Upper lobe of left lung (tissue), 6 donors: ENCODE results near the gene ULK1. TPM values are rescaled to one million over a fixed set of nuclear protein-coding genes. Genes with fewer than 3 reads are reported as not detected.
A peak's percentile ranks its signal among the peaks of the same experiment; 100 is the strongest.

ENCODE experiments used
- ATAC-seq, 2 donors: fragments of 200-7000 bp; cut with Tn5 transposase; one replicate each; pipeline ENCODE4 v1.9.1; 2022; ENCODE audit warnings: mild to moderate bottlenecking in 2 of 2, moderate library complexity in 2 of 2; ENCODE audit not compliant: low FRiP score in 2 of 2
- DNase-seq, 2 donors: peaks; one replicate each; pipeline ENCODE4 v3.0.0-alpha.2; 2019 to 2020
- H3K27ac ChIP-seq, 4 donors: fragments of 200-600 bp; sonication (generic); one replicate each; pipeline ENCODE4 v1.5.1; 2016 to 2019
- H3K27me3 ChIP-seq, 4 donors: fragments of 200-600 bp; sonication (generic); one replicate each; pipeline ENCODE4 v1.5.1; 2017 to 2019
- H3K36me3 ChIP-seq, 4 donors: fragments of 200-600 bp; sonication (generic); one replicate each; pipeline ENCODE4 v1.5.1; 2016 to 2019
- H3K4me1 ChIP-seq, 4 donors: fragments of 200-600 bp; sonication (generic); one replicate each; pipeline ENCODE4 v1.5.1; 2018 to 2019
- H3K4me3 ChIP-seq, 4 donors: fragments of 200-600 bp; sonication (generic); one replicate each; pipeline ENCODE4 v1.5.1; 2017 to 2019; ENCODE audit warnings: mild to moderate bottlenecking in 2 of 4, moderate library complexity in 1 of 4
- H3K9me3 ChIP-seq, 4 donors: fragments of 200-600 bp; sonication (generic); one replicate each; pipeline ENCODE4 v1.5.1; 2018 to 2019
- CTCF ChIP-seq, 6 experiments: fragments of 450-650 bp in 4 of 6; fragments of 200-600 bp in 2 of 6; sonication (generic) in 2 of 6; IDR thresholded peaks; one replicate each; pipeline ENCODE4 v1.5.1; 2016 to 2019; ENCODE audit warnings: antibody characterized with exemption in 6 of 6
- EP300 ChIP-seq, 4 donors: sonication (generic); formaldehyde crosslinking; IDR thresholded peaks; one replicate each; pipeline ENCODE4 v1.5.1; 2017; ENCODE audit warnings: antibody characterized with exemption in 4 of 4, control low read depth in 2 of 4
- POLR2A ChIP-seq, 4 donors: fragments of 450-650 bp; IDR thresholded peaks; one replicate each; pipeline ENCODE4 v1.5.1; 2016 to 2017; ENCODE audit warnings: antibody characterized with exemption in 4 of 4, mild to moderate bottlenecking in 2 of 4
- POLR2AphosphoS5 ChIP-seq, 2 donors: sonication (generic); formaldehyde crosslinking; IDR thresholded peaks; one replicate each; pipeline ENCODE4 v1.5.1; 2017; ENCODE audit warnings: antibody characterized with exemption in 2 of 2
- WGBS, 2 donors: methylation state at CpG; one replicate each; pipeline ENCODE4 v1.1.5; 2017 to 2018; 5-methylcytosine and 5-hydroxymethylcytosine counted together
- total RNA-seq, 6 donors: library from RNA; depleted of rRNA in 4 of 6; stranded (reverse); fragments of >200 nt in 4 of 6; gene quantifications; one replicate each; pipeline versions ENCODE4 v1.1.0 to v1.2.1, GENCODE V29; 2016 to 2021
- donor health status: DM: no; HTN: no; CAD: no; lungs with moderate emphysema.
- donor health status: DM: no; HTN: yes; CAD: no; lungs with severe emphysema.

Gene ULK1
- total RNA-seq, 6 donors from 2014 or later: 6.8 to 93.2 (median 40.7) TPM

GRCh38 chr12:131908092-131909080, 14.0 kb downstream of the ULK1 start:
- Histone ChIP-seq H3K9me3 (no peaks in the 10 kb centered on the region), H3K27ac (no peak overlapping the region), H3K4me1 (peaks cover 7 to 16% (median 11%) of the 10 kb centered on the region in 4 donors), H3K36me3 (peaks cover 33 to 68% (median 58%) of the 10 kb centered on the region in 4 donors), H3K4me3 (no peak overlapping the region), H3K27me3 (no peaks in the 10 kb centered on the region)
- DNase-seq (peak in 1 of 2 donors; percentile 82), ATAC-seq (no peak)
- 95 to 97% methylated on average over 19 to 96 of the region's 96 CpGs for WGBS, 2 donors
- no peak for TF ChIP-seq EP300 (IDR thresholded peaks at IDR 0.05)
- TF ChIP-seq POLR2AphosphoS5 (IDR thresholded peaks at IDR 0.05): no peak
- no peak for TF ChIP-seq POLR2A (IDR thresholded peaks at IDR 0.05)
- no peak for TF ChIP-seq CTCF (IDR thresholded peaks at IDR 0.05)

- peaks cover 34 to 77% (median 66%) of the 10 kb centered on the region in 4 donors for H3K36me3 ChIP-seq
- no peak for ATAC-seq
- TF ChIP-seq POLR2A (IDR thresholded peaks at IDR 0.05) (no peak), CTCF (IDR thresholded peaks at IDR 0.05) (no peak), POLR2AphosphoS5 (IDR thresholded peaks at IDR 0.05) (no peak), EP300 (IDR thresholded peaks at IDR 0.05) (no peak)
Observed at GRCh38 chr12:131909081-131909751, 14.8 kb downstream of the ULK1 start.

GRCh38 chr12:131909752-131910219, 15.4 kb downstream of the ULK1 start:
- H3K4me3 ChIP-seq: no peak overlapping the region
- H3K27me3 ChIP-seq: no peaks in the 10 kb centered on the region
- ATAC-seq: no peak
- WGBS, 2 donors: 95 to 98% methylated on average over 20 to 24 of the region's 26 CpGs
- peaks cover 7 to 14% (median 10%) of the 10 kb centered on the region in 4 donors for H3K4me1 ChIP-seq
- DNase-seq: peak in 1 of 2 donors; percentile 81
- H3K27ac ChIP-seq: no peak overlapping the region
- no peak for TF ChIP-seq EP300 (IDR thresholded peaks at IDR 0.05)
- no peak for TF ChIP-seq CTCF (IDR thresholded peaks at IDR 0.05)
- TF ChIP-seq POLR2A (IDR thresholded peaks at IDR 0.05): no peak
- no peak for TF ChIP-seq POLR2AphosphoS5 (IDR thresholded peaks at IDR 0.05)
- peaks cover 37 to 82% (median 71%) of the 10 kb centered on the region in 4 donors for H3K36me3 ChIP-seq
- H3K9me3 ChIP-seq: no peaks in the 10 kb centered on the region

More at GRCh38 chr12:131909081-131909751, 14.8 kb downstream of the ULK1 start:
- WGBS, 2 donors: 93 to 95% methylated on average over 11 to 25 of the region's 61 CpGs
- Histone ChIP-seq H3K9me3 (no peaks in the 10 kb centered on the region), H3K4me1 (peaks cover 7 to 14% (median 10%) of the 10 kb centered on the region in 4 donors), H3K27ac (no peak overlapping the region), H3K4me3 (no peak overlapping the region), H3K27me3 (no peaks in the 10 kb centered on the region)
- DNase-seq: peak in 1 of 2 donors; percentile 85

GRCh38 chr12:131910302-131911027, 16.0 kb downstream of the ULK1 start:
- H3K36me3 ChIP-seq: peaks cover 43 to 89% (median 78%) of the 10 kb centered on the region in 4 donors
- WGBS, 2 donors: 91 to 100% methylated on average over 1 to 23 of the region's 23 CpGs

More at GRCh38 chr12:131910302-131911027, 16.0 kb downstream of the ULK1 start:
- DNase-seq (peak in 1 of 2 donors; percentile 73), ATAC-seq (no peak)
- Histone ChIP-seq H3K4me1 (peaks cover 7 to 11% (median 9%) of the 10 kb centered on the region in 4 donors), H3K4me3 (no peak overlapping the region), H3K9me3 (no peaks in the 10 kb centered on the region), H3K27me3 (no peaks in the 10 kb centered on the region), H3K27ac (no peak overlapping the region)
- TF ChIP-seq POLR2AphosphoS5 (IDR thresholded peaks at IDR 0.05) (no peak), EP300 (IDR thresholded peaks at IDR 0.05) (no peak), CTCF (IDR thresholded peaks at IDR 0.05) (no peak), POLR2A (IDR thresholded peaks at IDR 0.05) (no peak)
